GM12891 (cell line): ENCODE measurements around the gene KIAA1614.

Experiments used
- DNase-seq: peaks from one replicate; pipeline ENCODE4 v3.0.0; 2011; ENCODE audit warnings: low spot score; ENCODE audit not compliant: insufficient read length
- FAIRE-seq: peaks from 2 replicates; lab custom pipeline; 2011; peaks lifted over from hg19 to GRCh38; lab: Jason Lieb, UNC
- PAX5 ChIP-seq: IDR thresholded peaks from 2 replicates; pipeline ENCODE4 v1.6.1; 2011; ENCODE audit warnings: low read length, moderate library complexity, mild to moderate bottlenecking; ENCODE audit not compliant: insufficient read depth, severe bottlenecking
- POLR2A ChIP-seq: IDR thresholded peaks from 2 replicates; pipeline ENCODE4 v1.6.1; 2011; ENCODE audit warnings: low read depth, low read length, control low read depth
- POLR2AphosphoS5 ChIP-seq: IDR thresholded peaks from 2 replicates; pipeline ENCODE4 v1.6.1; 2011; ENCODE audit warnings: low read depth, low read length, control low read depth
- POU2F2 ChIP-seq: IDR thresholded peaks from 2 replicates; pipeline ENCODE4 v1.6.1; 2011; ENCODE audit warnings: low read depth, mild to moderate bottlenecking, control low read depth, low read length, moderate library complexity
- SPI1 ChIP-seq: IDR thresholded peaks from 2 replicates; pipeline ENCODE4 v1.6.1; 2011; ENCODE audit warnings: low read depth, low read length, control low read depth
- TAF1 ChIP-seq: IDR thresholded peaks from 2 replicates; pipeline ENCODE4 v1.6.1; 2011; ENCODE audit warnings: low read depth, low read length, control low read depth

The KIAA1614 gene

DNA sequence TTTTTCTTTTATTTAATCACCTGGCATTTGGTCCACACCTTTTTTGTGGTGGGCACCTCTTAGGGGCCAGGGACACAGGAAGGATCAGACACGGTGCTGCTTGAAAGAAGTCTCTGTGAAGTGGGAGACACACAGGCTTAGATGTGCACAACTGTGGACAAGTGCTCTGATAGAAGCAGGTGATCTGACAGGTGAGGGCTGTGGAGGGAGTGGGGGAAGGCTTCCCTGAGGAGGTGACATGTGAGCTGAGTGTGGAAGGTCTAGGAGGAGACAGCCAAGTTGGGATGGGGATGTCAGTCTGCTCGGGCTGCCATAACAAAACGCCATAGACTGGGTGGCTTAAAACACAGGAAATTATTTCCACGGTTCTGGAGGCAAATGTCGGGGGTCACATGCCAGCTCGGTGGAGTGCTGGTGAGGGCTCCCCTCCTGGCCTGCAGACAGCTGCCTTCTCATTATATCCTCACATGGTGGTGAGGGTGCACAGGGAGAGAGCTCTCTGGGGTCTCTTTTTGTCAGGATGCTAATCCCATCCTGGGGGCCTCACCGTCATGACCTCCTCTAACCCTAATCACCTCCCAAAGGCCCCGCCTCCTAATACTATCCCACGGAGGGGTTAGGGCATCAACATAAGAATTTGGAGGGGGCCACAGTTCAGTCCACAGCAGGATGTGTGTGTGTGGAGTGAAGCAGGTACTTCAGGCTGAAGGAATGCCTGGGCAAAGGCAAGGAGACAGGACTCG lies 5.2 kb upstream of the KIAA1614 start:
- FAIRE-seq (no peak), DNase-seq (no peak)
- TF ChIP-seq POLR2A (no peak), POLR2AphosphoS5 (no peak), POU2F2 (no peak), PAX5 (no peak), TAF1 (no peak), SPI1 (no peak)

DNA sequence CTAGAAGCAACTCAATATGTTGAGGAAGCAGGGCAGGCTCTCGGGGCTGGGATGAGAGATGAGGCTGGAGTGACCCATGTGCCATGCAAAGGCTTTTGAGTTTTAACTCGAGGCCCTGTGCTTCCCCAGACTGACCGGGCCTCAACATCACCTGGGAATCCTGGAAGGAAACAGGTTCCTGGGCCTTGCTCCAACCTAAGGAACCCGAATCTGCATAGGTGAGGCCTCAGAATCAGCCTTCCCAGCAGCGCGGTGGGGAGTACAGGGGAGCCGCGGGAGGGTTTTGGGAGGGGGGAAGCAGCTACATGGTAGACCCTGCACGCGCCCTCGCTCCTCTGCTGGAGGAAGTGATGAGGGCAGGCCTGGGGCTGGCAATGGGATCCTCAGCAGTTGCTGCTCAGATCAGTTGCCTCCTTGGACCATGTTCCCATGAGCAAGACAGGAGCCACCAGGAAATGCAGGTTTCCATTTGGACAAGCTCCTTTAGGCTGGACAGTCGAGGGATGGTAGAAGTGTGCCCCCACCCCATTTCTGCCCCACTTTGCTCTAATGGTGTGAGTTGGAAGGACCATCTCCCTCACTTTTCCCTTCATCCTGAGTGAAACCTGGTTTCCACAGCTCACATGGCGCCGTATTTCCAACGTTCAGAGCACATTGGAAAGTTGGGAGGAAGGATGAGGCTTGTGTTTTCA lies 4.5 kb upstream of the KIAA1614 start:
- TF ChIP-seq POU2F2 (no peak), POLR2A (no peak), POLR2AphosphoS5 (no peak), PAX5 (no peak), SPI1 (no peak), TAF1 (no peak)
- FAIRE-seq (no peak), DNase-seq (no peak)

DNA sequence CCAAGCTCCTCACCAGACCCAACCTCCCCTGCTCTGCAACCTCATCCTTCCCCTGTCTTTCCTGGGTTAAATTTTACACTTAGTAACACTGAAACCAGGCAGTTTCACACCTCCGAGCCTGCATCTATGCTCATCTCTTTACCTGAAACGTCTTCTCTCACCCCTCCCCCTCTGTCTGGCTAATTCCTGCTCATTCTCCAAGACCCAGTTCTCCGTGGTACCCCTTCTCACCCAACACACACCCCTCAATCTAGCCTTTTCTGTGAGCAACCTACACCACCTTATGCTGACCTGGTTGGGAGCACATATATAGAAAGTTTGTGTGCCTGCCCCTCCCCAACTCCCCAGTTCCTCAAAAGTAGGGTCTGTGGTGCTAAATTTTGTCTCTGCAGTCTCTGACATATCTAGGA lies 3.7 kb upstream of the KIAA1614 start:
- no peak for TF ChIP-seq POU2F2
- peak; percentile 88 for TF ChIP-seq SPI1
- DNase-seq (no peak), FAIRE-seq (peak; percentile 89)

DNA sequence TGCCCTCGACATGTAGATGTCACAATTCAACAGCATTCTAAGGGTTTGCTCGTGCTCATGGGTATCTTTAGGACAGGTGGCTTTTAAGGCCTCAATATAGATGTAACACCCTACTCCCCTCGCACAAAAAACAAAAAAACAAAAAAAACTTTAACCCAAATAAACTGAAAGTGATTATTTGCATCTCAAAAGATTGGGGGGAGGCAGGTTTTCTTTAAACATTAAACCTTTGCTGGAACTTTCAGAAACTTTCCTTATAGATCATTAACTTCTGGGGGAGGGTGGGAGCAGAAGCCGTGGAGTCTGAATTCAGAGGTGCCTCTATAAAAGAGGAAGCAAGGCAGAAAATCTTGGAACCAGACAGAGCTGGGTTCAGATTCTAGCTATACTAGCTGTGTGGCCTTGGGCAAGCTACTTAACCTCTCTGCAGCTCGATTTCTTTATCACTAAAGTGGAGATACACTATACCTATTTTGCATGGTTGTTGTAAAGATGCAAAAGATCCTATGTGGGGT lies 3.2 kb upstream of the KIAA1614 start:
- no peak for TF ChIP-seq POLR2A
- TF ChIP-seq TAF1, result no peak
- TF ChIP-seq SPI1, result no peak
- TF ChIP-seq PAX5, result no peak
- no peak for TF ChIP-seq POU2F2
- TF ChIP-seq POLR2AphosphoS5, result no peak
- DNase-seq, result no peak
- FAIRE-seq, result no peak

DNA sequence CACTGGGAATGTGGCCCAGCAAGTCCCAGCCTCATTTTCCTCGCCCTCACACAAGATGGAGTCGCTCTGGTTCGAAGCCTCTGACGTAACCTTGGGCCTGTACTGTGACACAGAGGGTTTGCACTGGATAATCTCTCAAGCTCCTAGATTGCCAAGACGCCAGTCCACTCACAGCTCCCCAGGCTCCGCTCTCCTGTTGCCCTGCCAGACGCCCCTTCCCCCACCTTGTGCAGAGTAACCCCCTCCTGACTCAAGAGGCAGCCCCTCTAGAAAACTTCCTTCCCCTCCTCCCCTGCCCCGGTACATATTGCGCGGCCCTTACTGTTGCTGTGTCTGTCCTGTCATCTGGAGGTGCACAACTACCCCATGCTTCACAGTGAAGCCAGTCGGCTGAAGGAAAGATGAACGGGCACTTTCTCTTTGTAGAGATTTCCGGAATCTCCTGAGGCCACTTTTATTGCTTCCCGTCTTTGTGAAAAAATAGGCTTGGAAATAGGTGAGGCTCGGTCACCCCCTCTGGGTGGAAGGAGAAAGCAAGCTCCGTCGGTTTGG lies 981 bp upstream of the KIAA1614 start:
- FAIRE-seq, result no peak
- TF ChIP-seq POLR2AphosphoS5 (no peak), TAF1 (no peak), PAX5 (no peak), POLR2A (no peak), POU2F2 (no peak), SPI1 (no peak)

DNA sequence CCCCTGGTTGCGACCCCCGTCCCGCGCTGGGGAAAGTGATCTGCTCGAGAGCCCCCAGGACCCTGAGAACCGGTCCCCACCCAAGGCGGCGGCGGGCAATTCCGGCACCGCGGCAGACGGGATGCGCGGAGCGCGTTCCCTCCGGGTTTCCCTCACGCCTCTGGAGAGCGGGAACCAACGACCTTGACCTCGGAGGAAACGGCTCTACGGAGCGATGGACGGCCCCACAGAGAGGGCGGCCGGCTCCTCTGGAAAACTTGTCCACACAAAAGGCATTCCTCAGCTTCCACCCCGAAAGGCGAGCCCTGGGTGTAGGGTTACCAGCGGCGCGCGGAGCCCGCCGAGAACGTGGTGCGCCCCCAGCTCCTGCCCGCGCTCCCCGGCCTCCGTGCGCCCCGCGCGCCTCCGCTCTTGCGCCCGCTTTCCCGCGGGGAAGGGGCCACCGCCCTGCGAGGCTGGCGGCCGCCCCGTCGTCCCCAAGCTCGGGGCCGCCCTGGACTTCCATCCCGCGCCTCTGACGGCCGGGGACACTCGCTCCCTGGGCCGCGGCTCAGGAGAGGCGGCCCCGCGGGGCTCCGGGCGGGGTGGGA lies 391 bp upstream of the KIAA1614 start:
- no peak for TF ChIP-seq POLR2AphosphoS5
- no peak for TF ChIP-seq POLR2A
- TF ChIP-seq PAX5, result no peak
- DNase-seq, result no peak

More for the DNA sequence above, 981 bp upstream of the KIAA1614 start:
- DNase-seq, result no peak

DNA sequence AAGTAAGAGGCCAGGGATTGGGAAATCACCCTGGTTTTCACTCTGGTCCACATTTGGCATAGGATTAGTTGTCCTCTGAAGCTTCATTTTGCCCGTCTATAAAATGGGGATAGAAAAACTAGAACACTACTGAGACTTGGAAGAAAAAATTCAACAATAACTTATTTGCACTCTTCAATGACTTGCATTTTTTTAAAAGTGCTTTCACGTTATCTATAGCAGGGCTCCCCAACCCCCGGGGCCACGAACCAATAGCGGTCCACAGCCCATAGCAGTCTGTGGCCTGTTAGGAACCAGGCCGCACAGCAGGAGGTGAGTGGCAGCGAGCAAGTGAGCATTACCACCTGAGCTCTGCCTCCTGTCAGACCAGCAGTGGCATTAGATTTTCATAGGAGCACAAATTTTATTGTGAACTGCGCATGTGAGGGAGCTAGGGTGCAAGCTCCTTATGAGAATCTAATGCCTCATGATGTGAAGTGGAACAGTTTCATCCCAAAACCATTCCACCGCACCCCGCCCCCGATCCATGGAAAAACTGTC lies 2.8 kb downstream of the KIAA1614 start:
- TF ChIP-seq POLR2AphosphoS5 (no peak), SPI1 (no peak), TAF1 (no peak), PAX5 (no peak), POLR2A (no peak), POU2F2 (no peak)
- no peak for FAIRE-seq

More for the DNA sequence above, 391 bp upstream of the KIAA1614 start:
- peak; percentile 56 for FAIRE-seq

DNA sequence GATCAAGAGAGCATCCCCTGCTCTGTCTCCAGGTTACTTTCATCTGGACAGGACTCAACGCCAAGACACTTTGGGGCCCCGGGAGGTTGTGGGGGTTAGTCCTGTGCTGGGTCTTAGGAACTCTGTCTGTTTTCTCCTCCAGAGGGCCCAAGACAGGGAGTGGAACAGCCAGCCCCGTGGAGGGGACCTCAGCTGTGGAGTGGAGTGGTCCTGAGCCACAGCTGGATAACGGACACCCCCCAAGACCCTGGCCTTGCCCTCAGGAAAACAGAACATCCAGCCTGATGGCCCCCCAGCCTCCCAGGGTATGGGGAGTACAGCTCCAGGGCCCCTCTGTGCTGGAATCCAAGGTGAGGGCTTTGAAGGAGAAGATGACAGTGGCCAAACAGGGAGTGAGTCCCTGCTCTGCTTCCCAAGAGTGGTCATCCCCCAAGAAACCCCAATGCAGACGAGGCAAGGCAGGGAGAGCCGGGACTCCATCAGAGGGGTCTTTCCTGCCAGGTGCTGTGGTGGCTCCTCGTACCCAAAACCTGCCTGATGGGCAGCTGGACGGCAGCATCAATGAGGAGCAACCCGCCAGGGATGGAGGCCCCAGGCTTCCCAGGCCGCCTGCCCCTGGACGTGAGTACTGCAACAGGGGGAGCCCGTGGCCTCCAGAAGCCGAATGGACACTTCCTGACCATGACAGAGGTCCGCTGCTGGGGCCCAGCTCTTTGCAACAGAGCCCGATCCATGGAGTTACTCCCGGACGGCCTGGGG lies 3.5 kb downstream of the KIAA1614 start:
- FAIRE-seq (no peak), DNase-seq (no peak)
- no peak for TF ChIP-seq POLR2AphosphoS5
- TF ChIP-seq POLR2A, result no peak
- TF ChIP-seq TAF1, result no peak
- TF ChIP-seq PAX5, result no peak
- no peak for TF ChIP-seq POU2F2
- TF ChIP-seq SPI1, result no peak

More for the DNA sequence above, 2.8 kb downstream of the KIAA1614 start:
- DNase-seq, result no peak
